ENCODE data around the gene ERGIC2.

- TF ChIP-seq ZNF274 (IDR thresholded peaks at IDR 0.05; ENCODE audit: low read depth, low read length) (no peak), SUZ12 (IDR thresholded peaks at IDR 0.05; ENCODE audit: extremely low read depth, insufficient read depth, insufficient read length) (no peak), YY1 (IDR thresholded peaks at IDR 0.05; ENCODE audit: insufficient read depth, insufficient read length) (no peak)
Observed at GRCh38 chr12:29415111-29415510, 34.1 kb upstream of the ERGIC2 start.

Measured in NT2/D1 (cell line).